ENCODE data around the gene EIF3D.
A peak's percentile ranks its signal among the peaks of the same experiment; 100 is the strongest.

EIF3D gene

GRCh38 chr22:36528795-36529751, at the start of gene EIF3D:
TSS of gene EIF3D (minus strand) at chr22:36529166. CDS start at chr22:36526121, 3,045 bp downstream.
- Mint-ChIP-seq H3K4me1 (ENCODE audit: low read depth) (peaks cover 15% of the 10 kb centered on the region), H3K27me3 (ENCODE audit: low read depth) (peaks cover 3% of the 10 kb centered on the region), H3K27ac (peak within 1 kb of the TSS; percentile 98), H3K4me3 (peak within 1 kb of the TSS; percentile 92), H3K9me3 (no peaks in the 10 kb centered on the region), H3K36me3 (ENCODE audit: low read depth) (peaks cover 29% of the 10 kb centered on the region)
- DNase-seq (ENCODE audit: low spot score), result peak; percentile 99

- Mint-ChIP-seq H3K4me3 (no peak overlapping the region), H3K4me1 (ENCODE audit: low read depth) (no peaks in the 10 kb centered on the region), H3K27me3 (ENCODE audit: low read depth) (no peaks in the 10 kb centered on the region), H3K36me3 (ENCODE audit: low read depth) (no peaks in the 10 kb centered on the region), H3K9me3 (no peaks in the 10 kb centered on the region), H3K27ac (no peak overlapping the region)
- no peak for DNase-seq (ENCODE audit: low spot score)
These were observed 49.7 kb upstream of the EIF3D start for GRCh38 chr22:36578619-36579018.

- Mint-ChIP-seq H3K4me3 (no peak overlapping the region), H3K27me3 (ENCODE audit: low read depth) (no peaks in the 10 kb centered on the region), H3K27ac (no peak overlapping the region), H3K36me3 (ENCODE audit: low read depth) (no peaks in the 10 kb centered on the region), H3K4me1 (ENCODE audit: low read depth) (no peaks in the 10 kb centered on the region), H3K9me3 (no peaks in the 10 kb centered on the region)
- DNase-seq (ENCODE audit: low spot score), result no peak
These were observed 48.1 kb upstream of the EIF3D start for GRCh38 chr22:36577019-36577418.

- no peak for DNase-seq (ENCODE audit: low spot score)
- Mint-ChIP-seq H3K9me3 (no peaks in the 10 kb centered on the region), H3K36me3 (ENCODE audit: low read depth) (no peaks in the 10 kb centered on the region), H3K27ac (no peak overlapping the region), H3K4me1 (ENCODE audit: low read depth) (no peaks in the 10 kb centered on the region), H3K27me3 (ENCODE audit: low read depth) (no peaks in the 10 kb centered on the region), H3K4me3 (no peak overlapping the region)
These were observed 45.8 kb upstream of the EIF3D start for GRCh38 chr22:36574728-36575127.

- no peaks in the 10 kb centered on the region for H3K36me3 Mint-ChIP-seq (ENCODE audit: low read depth)
- no peaks in the 10 kb centered on the region for H3K4me1 Mint-ChIP-seq (ENCODE audit: low read depth)
- no peak for DNase-seq (ENCODE audit: low spot score)
- no peak overlapping the region for H3K4me3 Mint-ChIP-seq
- H3K27me3 Mint-ChIP-seq (ENCODE audit: low read depth), result no peaks in the 10 kb centered on the region
- no peak overlapping the region for H3K27ac Mint-ChIP-seq
- no peaks in the 10 kb centered on the region for H3K9me3 Mint-ChIP-seq
These were observed 44.9 kb upstream of the EIF3D start for GRCh38 chr22:36573815-36574363.

- H3K27me3 Mint-ChIP-seq (ENCODE audit: low read depth), result peaks cover 3% of the 10 kb centered on the region
- no peak overlapping the region for H3K27ac Mint-ChIP-seq
- no peak overlapping the region for H3K4me3 Mint-ChIP-seq
- no peak for DNase-seq (ENCODE audit: low spot score)
- H3K9me3 Mint-ChIP-seq, result no peaks in the 10 kb centered on the region
- no peaks in the 10 kb centered on the region for H3K4me1 Mint-ChIP-seq (ENCODE audit: low read depth)
- no peaks in the 10 kb centered on the region for H3K36me3 Mint-ChIP-seq (ENCODE audit: low read depth)
These were observed 43.0 kb upstream of the EIF3D start for GRCh38 chr22:36571991-36572390.

GRCh38 chr22:36569999-36570398, 41.0 kb upstream of the EIF3D start:
- peaks cover 7% of the 10 kb centered on the region for H3K27me3 Mint-ChIP-seq (ENCODE audit: low read depth)
- no peaks in the 10 kb centered on the region for H3K36me3 Mint-ChIP-seq (ENCODE audit: low read depth)
- no peaks in the 10 kb centered on the region for H3K4me1 Mint-ChIP-seq (ENCODE audit: low read depth)
- H3K4me3 Mint-ChIP-seq, result no peak overlapping the region
- no peaks in the 10 kb centered on the region for H3K9me3 Mint-ChIP-seq
- H3K27ac Mint-ChIP-seq, result no peak overlapping the region
- no peak for DNase-seq (ENCODE audit: low spot score)

- H3K9me3 Mint-ChIP-seq, result no peaks in the 10 kb centered on the region
- no peaks in the 10 kb centered on the region for H3K36me3 Mint-ChIP-seq (ENCODE audit: low read depth)
- H3K4me3 Mint-ChIP-seq, result no peak overlapping the region
- DNase-seq (ENCODE audit: low spot score), result no peak
- no peaks in the 10 kb centered on the region for H3K4me1 Mint-ChIP-seq (ENCODE audit: low read depth)
- peaks cover 7% of the 10 kb centered on the region for H3K27me3 Mint-ChIP-seq (ENCODE audit: low read depth)
- no peak overlapping the region for H3K27ac Mint-ChIP-seq
These were observed 39.9 kb upstream of the EIF3D start for GRCh38 chr22:36568846-36569245.

- no peaks in the 10 kb centered on the region for H3K9me3 Mint-ChIP-seq
- no peak for DNase-seq (ENCODE audit: low spot score)
- no peaks in the 10 kb centered on the region for H3K4me1 Mint-ChIP-seq (ENCODE audit: low read depth)
- H3K27ac Mint-ChIP-seq, result no peak overlapping the region
- H3K36me3 Mint-ChIP-seq (ENCODE audit: low read depth), result no peaks in the 10 kb centered on the region
- no peak overlapping the region for H3K4me3 Mint-ChIP-seq
- H3K27me3 Mint-ChIP-seq (ENCODE audit: low read depth), result peaks cover 12% of the 10 kb centered on the region
These were observed 37.8 kb upstream of the EIF3D start for GRCh38 chr22:36566720-36567119.

GRCh38 chr22:36565686-36566085, 36.7 kb upstream of the EIF3D start:
- DNase-seq (ENCODE audit: low spot score), result no peak
- no peaks in the 10 kb centered on the region for H3K4me1 Mint-ChIP-seq (ENCODE audit: low read depth)
- H3K36me3 Mint-ChIP-seq (ENCODE audit: low read depth), result no peaks in the 10 kb centered on the region
- no peaks in the 10 kb centered on the region for H3K9me3 Mint-ChIP-seq
- H3K27ac Mint-ChIP-seq, result no peak overlapping the region
- no peak overlapping the region for H3K4me3 Mint-ChIP-seq
- peaks cover 12% of the 10 kb centered on the region for H3K27me3 Mint-ChIP-seq (ENCODE audit: low read depth)

- DNase-seq (ENCODE audit: low spot score), result no peak
- no peaks in the 10 kb centered on the region for H3K9me3 Mint-ChIP-seq
- no peak overlapping the region for H3K4me3 Mint-ChIP-seq
- no peak overlapping the region for H3K27ac Mint-ChIP-seq
- no peaks in the 10 kb centered on the region for H3K36me3 Mint-ChIP-seq (ENCODE audit: low read depth)
- peaks cover 12% of the 10 kb centered on the region for H3K27me3 Mint-ChIP-seq (ENCODE audit: low read depth)
- no peaks in the 10 kb centered on the region for H3K4me1 Mint-ChIP-seq (ENCODE audit: low read depth)
These were observed 36.2 kb upstream of the EIF3D start for GRCh38 chr22:36565159-36565507.

- no peaks in the 10 kb centered on the region for H3K4me1 Mint-ChIP-seq (ENCODE audit: low read depth)
- no peak for DNase-seq (ENCODE audit: low spot score)
These were observed 35.6 kb upstream of the EIF3D start for GRCh38 chr22:36564422-36565158.

GRCh38 chr22:36563898-36564297, 34.9 kb upstream of the EIF3D start:
- no peak overlapping the region for H3K27ac Mint-ChIP-seq
- no peaks in the 10 kb centered on the region for H3K4me1 Mint-ChIP-seq (ENCODE audit: low read depth)
- peaks cover 12% of the 10 kb centered on the region for H3K27me3 Mint-ChIP-seq (ENCODE audit: low read depth)
- no peaks in the 10 kb centered on the region for H3K9me3 Mint-ChIP-seq
- H3K36me3 Mint-ChIP-seq (ENCODE audit: low read depth), result no peaks in the 10 kb centered on the region
- no peak for DNase-seq (ENCODE audit: low spot score)
- H3K4me3 Mint-ChIP-seq, result no peak overlapping the region

More at GRCh38 chr22:36564422-36565158, 35.6 kb upstream of the EIF3D start:
- no peak overlapping the region for H3K27ac Mint-ChIP-seq
- H3K27me3 Mint-ChIP-seq (ENCODE audit: low read depth), result peaks cover 12% of the 10 kb centered on the region
- no peaks in the 10 kb centered on the region for H3K36me3 Mint-ChIP-seq (ENCODE audit: low read depth)
- no peaks in the 10 kb centered on the region for H3K9me3 Mint-ChIP-seq
- H3K4me3 Mint-ChIP-seq, result no peak overlapping the region

GRCh38 chr22:36563444-36563843, 34.5 kb upstream of the EIF3D start:
- Mint-ChIP-seq H3K4me1 (ENCODE audit: low read depth) (no peaks in the 10 kb centered on the region), H3K4me3 (no peak overlapping the region), H3K27ac (no peak overlapping the region), H3K27me3 (ENCODE audit: low read depth) (peaks cover 12% of the 10 kb centered on the region), H3K9me3 (no peaks in the 10 kb centered on the region), H3K36me3 (ENCODE audit: low read depth) (no peaks in the 10 kb centered on the region)
- no peak for DNase-seq (ENCODE audit: low spot score)
